Caki2 (cell line): Measurements from ENCODE around the gene CMC2. TPM values are rescaled to one million over a fixed set of nuclear protein-coding genes. Genes with fewer than 3 reads are reported as not detected.

Source experiments
- DNase-seq: peaks from one replicate; pipeline ENCODE4 v3.0.0-alpha.2; 2015; ENCODE audit warnings: low read depth
- in situ Hi-C: cut with HindIII; loops from 2 replicates; pipeline ENCODE4 v1.10.0; 2016; ENCODE audit warnings: low sequenced_read_pairs, low pct_unique_long_range_greater_than_20kb, mixed read lengths
- total RNA-seq: library from RNA; depleted of rRNA; stranded (reverse); fragments of >200 nt; shearing (Covaris generic); gene quantifications from 2 replicates; pipeline ENCODE4 v1.2.3, GENCODE V29; 2014; ENCODE audit warnings: low replicate concordance

The CMC2 gene
- total RNA-seq, 1 experiment from 2014 or later = 92.4 TPM

DNA sequence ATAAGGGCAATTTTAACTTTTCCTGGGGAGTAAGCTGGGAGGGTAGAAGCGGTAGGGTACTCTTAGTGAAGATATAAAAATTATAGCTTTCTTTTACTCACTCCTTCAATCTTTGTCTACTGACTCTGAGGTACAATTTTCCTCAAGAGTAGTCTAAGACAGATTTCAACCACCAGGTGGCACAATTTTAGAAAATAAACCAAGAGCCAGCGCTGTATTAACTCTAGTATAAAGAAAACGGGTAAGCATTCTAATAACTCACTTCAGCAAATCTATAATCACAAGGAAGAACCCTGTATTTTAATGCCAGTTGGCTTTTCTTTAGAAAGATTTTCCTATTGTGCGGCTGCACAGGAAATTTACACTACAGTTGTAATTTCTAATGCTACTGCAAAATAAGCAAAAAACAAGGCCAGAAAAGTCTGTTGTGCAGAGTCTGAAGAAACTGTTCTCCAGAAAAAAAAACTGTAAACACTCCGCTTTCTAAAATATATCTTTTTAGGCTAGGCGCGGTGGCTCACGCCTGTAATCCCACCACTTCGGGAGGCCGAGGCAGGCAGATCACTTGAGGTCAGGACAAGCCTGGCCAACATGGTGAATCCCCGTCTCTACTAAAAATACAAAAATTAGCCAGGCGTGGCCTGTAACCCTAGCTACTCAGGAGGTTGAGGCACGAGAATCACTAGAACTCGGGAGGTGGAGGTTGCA, 1.9 kb downstream of the CMC2 start:
- in situ Hi-C loops = no loop called here
- DNase-seq = peak; percentile 66

DNA sequence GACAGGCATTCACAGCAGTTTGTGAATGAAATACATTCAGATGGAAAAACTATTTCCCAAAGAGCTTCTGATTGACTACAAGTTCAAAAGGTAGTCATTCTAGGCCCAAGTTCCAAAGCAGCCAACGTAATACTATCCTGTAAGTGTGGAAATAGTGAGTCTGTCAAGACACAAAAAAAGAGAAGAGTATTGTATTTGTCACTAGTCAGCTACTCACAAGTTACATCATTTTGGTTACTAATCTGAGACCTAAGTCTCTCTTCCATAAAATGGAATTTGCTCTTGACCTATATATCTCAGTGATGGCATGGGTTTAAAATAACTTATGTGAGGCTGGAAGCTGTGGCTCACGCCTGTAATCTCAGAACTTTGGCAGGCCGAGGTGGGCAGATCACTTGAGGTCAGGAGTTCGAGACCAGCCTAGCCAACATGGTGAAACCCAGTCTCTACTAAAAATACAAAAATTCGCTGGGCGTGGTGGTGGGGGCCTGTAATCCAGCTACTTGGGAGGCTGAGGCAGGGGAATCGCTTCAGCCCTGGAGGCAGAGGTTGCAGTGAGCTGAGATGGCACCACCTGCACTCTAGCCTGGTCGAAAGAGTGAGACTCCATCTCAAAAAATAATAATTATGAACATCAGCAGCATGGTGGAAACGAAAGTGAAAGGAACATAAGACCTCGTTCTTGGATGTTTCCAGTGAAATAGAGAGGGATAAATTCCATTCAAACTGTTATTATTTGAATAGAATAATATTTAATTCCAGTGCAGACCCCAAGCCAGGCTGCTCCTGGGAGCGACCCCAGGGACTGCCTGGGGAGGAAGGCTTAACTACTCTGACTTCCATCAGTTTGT, 2.9 kb downstream of the CMC2 start:
- DNase-seq = no peak
- in situ Hi-C loops = no loop called here

DNA sequence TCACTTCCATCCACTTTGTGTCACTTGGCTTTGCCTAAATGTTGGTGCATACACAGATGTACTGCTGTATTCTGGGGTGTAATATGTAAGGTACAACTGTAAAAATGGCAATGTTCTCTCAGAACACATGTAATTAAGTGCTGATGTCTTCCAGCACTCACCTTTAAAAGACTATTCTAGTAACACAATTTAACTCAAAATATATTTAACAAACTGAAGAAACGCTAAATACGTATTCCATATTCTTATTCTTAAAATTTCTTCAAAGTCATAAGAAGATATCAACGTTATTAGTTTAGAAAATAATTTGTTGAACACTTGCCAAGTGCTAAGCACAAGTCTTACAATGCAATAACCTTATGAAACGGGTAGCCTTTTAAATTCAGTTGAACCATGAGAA, 3.6 kb downstream of the CMC2 start:
- DNase-seq = no peak
- in situ Hi-C loops = no loop called here

DNA sequence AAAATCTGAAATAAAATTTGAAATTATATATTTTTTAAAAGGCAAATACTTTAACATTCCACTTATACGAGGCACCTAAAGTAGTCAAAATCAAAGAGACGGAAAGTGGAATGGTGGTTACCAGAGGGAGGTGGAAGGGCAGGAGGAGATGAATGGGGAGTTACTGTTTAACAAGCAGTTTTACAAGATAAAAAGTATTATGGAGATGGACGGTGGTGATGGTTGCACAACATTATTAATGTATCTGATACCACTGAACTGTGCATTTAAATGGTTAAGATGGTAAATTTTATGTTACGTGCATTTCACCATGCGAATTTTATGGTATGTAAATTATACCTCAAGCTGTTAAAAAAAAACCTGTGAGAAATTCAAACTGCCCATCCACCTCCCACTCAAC, 5.4 kb downstream of the CMC2 start:
- no peak for DNase-seq
- in situ Hi-C loops = no loop called here

DNA sequence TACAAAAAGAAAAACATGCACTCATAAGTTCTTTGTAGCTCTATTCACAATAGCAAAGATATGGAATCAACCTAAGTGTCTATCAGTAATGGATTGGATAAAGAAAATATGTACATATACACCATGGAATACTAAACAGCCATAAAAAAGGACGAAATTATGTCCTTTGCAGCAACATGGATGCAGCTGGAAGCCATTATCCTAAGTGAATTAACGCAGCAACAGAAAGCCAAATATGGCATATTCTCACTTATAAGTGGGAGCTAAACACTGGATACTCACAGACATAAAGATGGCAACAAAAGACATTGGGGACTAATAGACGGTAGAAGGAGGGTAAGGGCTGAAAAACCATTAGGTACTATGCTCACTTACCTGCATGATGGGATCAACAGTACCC, 5.8 kb downstream of the CMC2 start:
- no peak for DNase-seq
- in situ Hi-C loops = no loop called here

DNA sequence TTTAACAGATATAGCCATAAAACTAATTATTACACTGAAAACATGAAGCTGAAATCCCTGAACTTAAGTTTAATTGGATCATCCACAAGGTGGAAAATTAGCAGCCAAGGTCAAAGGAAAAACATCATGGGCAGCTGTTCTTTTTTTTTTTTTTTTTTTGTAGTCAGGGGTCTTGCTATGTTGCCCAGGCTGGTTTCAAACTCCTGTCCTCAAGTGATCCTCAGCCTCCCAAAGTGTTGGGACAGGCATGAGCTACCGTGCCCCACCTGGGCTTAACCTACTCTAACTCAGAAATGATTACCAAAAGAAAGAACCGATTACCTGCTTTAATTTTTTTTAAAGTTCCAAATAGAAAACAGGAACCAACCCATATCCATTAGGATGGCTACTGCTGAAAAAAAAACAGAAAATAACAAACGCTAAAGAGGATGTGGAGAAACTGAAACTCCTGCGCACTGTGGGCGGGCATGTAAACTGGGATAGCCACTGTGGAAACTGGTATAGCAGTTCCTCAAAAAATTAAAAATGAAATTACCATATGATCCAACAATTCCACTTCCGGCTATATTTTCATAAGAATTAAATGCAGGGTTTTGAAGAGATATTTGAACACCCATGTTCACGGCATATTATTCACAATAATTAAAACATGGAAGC, 8.6 kb downstream of the CMC2 start:
- DNase-seq = no peak
- in situ Hi-C loops = no loop called here

DNA sequence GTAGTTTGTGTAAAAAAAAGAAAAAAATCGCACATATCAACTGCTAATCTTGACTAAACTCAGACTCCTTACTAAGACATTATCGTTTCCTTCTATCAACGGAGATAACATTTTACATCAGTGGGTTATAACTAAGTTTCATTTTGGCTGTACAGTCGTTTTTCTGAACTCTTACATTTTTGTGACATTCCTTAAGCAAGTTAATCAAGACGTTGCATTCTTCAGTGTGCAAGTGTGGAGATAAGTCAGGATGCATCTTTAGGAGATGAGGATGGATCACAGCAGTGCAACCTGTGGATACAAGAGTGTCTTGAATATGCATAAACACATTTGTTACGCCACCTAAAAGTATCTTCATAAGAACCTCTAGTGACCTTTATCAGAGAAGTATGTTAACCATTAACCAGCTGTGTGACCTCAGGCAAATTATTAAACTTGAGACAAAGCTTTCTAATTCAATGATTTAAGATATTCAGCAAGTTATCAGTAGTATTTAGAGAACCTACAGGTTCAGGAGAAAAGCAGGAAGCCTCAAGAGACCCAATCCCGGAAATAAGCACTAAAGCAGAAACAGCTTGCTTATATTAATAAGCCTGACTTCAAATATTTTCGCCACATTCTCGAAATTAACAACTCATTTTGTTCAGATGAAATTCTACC, 9.4 kb downstream of the CMC2 start:
- in situ Hi-C loops = no loop called here
- DNase-seq = peak; percentile 77

DNA sequence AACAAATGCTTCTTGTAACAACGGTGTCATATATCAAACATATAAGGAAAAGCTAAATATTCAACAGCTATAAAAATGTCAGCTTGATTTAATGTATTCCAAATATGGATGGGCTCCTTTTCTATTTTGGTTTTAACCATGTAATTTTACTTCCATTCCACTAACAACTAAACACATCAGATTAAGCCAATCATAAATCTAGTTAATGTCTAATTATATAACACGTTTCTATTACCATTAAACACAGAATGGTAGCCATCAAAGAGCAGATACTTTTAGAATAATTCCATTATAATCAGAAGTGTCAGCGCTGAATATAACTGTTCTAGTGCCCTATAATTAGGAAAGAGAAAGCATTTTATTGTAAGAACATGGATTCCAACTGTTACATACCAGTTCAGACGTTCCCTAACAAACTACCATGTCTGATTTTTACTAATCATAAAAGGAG, 10.0 kb downstream of the CMC2 start:
- no peak for DNase-seq
- in situ Hi-C loops = no loop called here

DNA sequence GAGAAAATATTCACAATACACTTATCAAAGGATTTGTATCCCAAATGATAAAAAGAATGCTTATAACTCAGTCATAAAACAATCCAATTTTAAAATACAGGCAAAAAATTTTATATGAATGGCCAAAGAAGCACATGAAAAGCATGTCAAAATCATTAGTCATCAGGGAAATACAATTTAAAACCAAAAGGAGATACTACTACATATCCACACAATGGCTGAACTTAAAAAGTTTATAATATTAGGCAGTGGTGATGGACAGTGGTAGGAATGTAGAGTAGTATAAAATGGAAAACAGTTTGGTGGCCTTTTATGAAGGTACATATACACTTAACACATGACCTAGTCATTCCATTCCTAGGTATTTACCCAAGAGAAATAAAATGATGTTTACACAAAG, 12.2 kb downstream of the CMC2 start:
- in situ Hi-C loops = no loop called here
- no peak for DNase-seq

DNA sequence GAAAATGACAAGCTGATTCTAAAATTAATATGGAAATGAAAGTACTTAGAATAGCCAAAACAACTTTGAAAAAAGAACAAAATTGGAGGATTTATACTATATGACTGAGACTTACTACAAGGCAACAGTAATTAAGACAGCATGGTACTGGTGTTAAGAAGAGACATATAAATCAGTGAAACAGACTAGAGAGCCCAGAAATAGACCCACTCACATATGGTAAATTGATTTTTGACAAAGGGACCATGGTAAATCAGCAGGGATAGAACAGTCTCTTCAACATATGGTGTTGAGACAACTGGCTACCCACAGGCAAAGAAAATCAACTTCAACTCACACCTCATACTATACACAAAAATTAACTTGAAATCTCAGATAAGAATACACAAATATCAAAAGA, 12.9 kb downstream of the CMC2 start:
- DNase-seq = no peak
- in situ Hi-C loops = no loop called here

DNA sequence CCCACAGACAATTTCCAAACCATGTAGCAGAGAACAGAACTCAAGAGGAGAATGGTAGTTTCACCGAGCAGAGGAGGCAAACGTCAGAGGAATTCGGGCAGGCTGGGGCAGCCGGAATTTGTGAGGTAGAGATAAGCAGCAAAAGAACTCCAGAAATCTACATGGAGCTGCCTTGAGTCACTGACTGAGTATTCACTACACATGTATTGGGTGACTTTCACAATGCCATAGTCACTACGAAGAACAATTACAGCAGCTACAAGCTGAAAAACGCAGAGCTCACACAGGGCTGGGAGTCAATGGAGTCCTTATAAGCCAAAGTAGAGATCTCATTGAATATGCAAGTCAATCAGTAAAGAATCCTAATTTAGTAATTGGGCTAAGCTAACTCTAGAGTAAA, 13.4 kb downstream of the CMC2 start:
- DNase-seq = peak; percentile 37
- in situ Hi-C loops = no loop called here

DNA sequence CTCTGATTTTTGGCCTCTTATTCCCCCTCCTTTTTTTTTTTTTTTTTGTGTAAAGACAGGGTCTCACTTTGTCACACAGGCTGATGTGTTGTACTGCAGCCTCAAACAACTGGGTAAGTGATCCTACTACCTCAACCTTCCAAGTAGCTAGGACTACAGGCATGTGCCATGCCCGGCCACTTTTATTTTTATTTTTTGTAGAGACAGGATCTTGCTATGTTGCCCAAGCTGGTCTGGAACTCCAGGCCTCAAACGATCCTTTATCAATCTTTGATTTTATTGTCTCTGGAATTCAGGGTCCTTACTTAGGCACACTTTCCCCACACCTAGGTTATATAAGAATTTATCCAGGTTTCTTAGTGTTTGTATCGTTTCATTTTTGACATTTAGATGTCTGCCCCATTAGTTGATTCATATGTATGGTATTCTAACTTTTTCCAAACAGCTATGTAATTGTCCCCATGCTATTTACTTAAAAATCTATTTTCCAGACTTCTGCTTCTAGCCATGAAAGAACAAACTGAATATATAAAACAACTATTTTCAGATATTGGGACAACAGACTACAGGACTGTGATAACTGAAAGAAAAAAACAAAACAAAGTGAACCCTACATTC, 13.9 kb downstream of the CMC2 start:
- no peak for DNase-seq
- in situ Hi-C loops = no loop called here

DNA sequence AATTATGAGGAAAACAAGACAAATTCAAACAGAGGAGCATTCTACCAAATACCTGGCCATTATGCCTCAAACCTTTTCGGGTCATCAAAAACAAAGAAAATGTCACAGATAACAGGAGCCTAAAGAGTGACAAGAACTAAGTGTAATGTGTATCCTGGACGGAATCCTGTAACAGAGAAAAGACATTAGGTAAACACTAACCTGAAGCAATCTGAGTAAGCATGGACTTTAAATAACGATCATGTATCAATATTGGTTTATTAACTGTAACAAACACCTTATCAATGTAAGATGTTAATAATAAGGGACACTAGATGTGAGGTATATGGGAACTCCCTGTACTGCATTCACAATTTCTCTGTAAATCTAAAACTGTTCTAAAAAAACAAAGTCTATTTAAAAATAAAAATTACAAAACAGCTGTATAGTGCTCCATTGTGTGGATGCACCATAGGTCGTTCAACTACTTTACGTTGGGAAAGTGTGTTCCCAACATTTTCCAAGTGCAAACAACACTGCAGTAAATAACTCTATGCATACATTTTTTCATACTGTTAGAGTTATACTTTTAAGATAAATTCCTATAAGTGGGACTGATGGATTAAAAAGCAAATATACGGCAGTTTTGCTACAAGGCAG, 14.8 kb downstream of the CMC2 start:
- in situ Hi-C loops = no loop called here
- no peak for DNase-seq

DNA sequence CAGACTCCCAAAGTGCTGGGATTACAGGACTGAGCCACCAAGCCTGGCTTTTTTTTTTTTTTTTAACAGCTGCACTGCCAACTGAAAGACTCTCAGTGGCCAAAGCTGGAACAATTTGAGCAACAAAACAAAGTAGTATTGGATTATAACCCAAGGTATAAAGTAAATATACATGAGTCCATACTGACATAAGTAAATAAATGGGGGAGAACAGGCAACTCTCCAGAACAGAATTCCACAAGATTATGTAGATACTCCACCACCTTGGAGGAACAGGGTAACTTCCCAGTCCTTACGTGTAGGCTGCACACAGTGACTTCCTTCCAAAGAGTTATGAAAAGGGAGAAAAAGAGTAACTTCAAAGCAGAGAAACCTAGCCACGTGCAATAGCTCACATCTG, 15.7 kb downstream of the CMC2 start:
- no peak for DNase-seq
- in situ Hi-C loops = no loop called here

DNA sequence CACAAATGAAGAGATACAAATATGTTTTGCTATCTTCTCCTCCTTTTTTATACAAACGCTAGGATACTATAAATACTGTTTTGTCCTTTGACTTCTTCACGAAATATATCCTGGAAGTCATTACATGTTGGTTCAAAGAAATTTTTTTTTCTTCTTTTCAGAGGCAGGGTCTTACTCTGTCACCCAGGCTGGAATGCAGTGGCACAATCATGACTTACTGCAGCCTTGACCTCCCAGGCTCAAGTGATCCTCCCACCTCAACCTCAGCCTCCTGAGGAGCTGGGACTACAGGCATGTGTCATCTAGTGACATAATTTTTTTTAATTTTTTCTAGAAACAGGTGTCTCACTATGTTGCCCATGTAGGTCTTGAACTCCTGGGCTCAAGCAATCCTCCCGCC, 16.1 kb downstream of the CMC2 start:
- in situ Hi-C loops = no loop called here
- no peak for DNase-seq

DNA sequence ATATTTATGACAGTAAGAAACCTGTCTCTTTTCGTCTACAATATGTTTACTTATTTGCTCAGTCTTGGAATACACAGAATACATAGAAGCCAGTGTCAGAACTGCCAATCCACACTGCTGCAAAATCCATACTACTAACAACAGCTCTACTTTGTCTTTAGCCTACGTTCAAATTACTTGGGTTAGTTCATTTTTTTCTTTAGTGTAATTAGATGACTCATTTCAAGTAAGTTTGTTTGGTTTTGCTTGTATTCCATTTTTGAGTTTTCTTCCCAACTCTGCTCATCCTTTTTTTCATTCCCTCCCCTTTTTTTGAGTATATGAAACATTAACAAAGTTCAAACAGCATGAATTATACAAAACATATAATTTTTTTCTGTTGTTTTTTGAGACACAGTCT, 16.9 kb downstream of the CMC2 start:
- in situ Hi-C loops = no loop called here
- no peak for DNase-seq

DNA sequence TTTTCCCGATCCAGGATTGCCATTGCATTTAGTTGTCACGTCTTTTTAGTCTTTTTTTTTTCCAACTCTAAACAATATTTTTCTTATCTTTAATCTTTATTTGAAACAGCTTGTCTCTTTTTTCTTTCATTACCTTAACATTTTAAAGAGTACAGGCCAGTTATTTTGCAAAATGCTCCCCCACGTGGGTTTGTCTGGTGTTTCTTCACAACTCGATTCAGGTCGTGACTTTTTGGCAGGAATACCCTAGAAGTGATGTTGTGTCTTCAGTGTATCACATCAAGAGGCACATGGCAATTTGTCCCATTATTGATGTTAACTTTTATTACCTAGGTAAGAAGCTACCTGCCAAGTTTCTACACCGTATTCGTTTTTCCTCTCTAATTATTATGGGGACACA, 17.9 kb downstream of the CMC2 start:
- DNase-seq = no peak
- in situ Hi-C loops = no loop called here

DNA sequence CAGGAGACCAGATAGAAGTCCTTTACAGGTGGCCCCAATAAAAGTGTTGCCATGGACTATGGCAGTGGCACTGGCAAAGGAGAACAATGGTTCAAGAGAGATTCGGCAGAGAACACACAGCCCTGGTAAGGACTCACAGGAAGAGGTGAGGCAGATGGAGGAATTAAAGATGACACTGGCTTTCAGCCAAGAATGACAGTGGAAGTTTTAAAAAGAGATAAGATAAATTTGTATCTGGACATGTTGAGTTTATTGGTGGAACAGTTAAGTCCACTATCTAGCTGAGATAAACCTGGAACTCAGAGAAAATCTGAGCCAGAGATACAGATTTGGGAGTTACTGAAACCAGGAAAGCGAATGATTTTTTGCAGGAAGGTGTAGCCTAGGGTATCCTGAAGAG, 20.1 kb downstream of the CMC2 start:
- in situ Hi-C loops = no loop called here

More for the DNA sequence above, 20.1 kb downstream of the CMC2 start:
- no peak for DNase-seq
